Vagina (tissue), 2 donors: ENCODE results near the gene SORCS2.

ENCODE experiments used
- CTCF ChIP-seq, 3 experiments: fragments of 450-650 bp in 2 of 3; fragments of 200-600 bp in 1 of 3; sonication (generic) in 1 of 3; IDR thresholded peaks; one replicate each; pipeline ENCODE4 v1.5.1; 2017 to 2019; ENCODE audit warnings: antibody characterized with exemption in 3 of 3, mild to moderate bottlenecking in 2 of 3, moderate library complexity in 2 of 3
- POLR2A ChIP-seq, 2 donors: fragments of 450-650 bp; IDR thresholded peaks; one replicate each; pipeline ENCODE4 v1.6.1; 2017; ENCODE audit warnings: antibody characterized with exemption in 2 of 2, mild to moderate bottlenecking in 2 of 2, moderate library complexity in 2 of 2

- TF ChIP-seq CTCF (IDR thresholded peaks at IDR 0.05) (no peak), POLR2A (IDR thresholded peaks at IDR 0.05) (no peak)
Measured at GRCh38 chr4:7217474-7218321, 25.4 kb downstream of the SORCS2 start.
